Measurements from ENCODE around the gene PPP1R13B.

DNA sequence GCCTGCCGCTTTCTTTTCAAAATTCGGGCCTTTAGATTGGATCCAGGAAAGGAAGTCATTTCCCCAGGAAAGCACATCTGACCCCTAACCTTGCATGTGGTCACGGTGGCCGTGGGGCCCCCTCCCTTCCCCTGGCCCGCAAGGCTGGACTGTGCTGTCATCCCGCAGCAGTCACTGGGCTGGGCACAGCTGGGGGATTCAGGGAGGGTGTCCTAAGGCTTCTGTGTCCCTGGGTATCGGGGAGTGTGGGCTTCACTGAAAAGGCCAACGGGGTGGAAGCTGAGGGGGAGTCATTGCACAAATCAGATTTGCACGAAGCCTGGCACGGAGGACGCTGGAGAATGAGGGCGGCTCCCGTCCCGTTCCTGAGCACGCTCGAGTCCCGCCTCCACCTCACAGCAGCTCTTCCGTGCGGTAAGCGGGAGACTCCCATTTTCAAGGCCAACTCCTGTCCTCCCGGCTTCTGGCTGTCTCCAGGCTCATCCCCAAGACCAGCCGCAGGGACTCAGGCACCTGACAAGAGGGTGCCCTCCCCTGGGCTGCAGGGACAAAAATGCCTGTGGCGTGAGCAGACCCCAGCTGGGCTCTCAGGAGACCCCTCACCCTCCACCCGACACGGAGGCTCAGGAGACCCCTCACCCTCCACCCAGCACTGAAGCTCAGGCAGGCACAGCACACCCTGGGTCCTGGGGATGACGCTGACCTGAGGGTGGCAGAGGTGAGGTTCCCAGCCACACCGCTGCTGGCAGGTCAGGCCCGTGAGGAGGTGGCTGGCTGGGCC, 141.7 kb downstream of the PPP1R13B start:
- no peak for TF ChIP-seq YY1 (IDR thresholded peaks at IDR 0.05; ENCODE audit: extremely low read depth, insufficient replicate concordance, low read depth, low read length)
- TF ChIP-seq EZH2phosphoT487 (IDR thresholded peaks at IDR 0.05; ENCODE audit: borderline replicate concordance): no peak
- no peak for TF ChIP-seq SIN3A (IDR thresholded peaks at IDR 0.05; ENCODE audit: low read depth)
- TF ChIP-seq, protein P1, sequence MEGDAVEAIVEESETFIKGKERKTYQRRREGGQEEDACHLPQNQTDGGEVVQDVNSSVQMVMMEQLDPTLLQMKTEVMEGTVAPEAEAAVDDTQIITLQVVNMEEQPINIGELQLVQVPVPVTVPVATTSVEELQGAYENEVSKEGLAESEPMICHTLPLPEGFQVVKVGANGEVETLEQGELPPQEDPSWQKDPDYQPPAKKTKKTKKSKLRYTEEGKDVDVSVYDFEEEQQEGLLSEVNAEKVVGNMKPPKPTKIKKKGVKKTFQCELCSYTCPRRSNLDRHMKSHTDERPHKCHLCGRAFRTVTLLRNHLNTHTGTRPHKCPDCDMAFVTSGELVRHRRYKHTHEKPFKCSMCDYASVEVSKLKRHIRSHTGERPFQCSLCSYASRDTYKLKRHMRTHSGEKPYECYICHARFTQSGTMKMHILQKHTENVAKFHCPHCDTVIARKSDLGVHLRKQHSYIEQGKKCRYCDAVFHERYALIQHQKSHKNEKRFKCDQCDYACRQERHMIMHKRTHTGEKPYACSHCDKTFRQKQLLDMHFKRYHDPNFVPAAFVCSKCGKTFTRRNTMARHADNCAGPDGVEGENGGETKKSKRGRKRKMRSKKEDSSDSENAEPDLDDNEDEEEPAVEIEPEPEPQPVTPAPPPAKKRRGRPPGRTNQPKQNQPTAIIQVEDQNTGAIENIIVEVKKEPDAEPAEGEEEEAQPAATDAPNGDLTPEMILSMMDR (IDR thresholded peaks at IDR 0.05 in 2 of 3, conservative IDR thresholded peaks at IDR 0.05 in 1 of 3; ENCODE audit: borderline replicate concordance in 1 of 3, insufficient read depth in 1 of 3, low read depth in 2 of 3, low read length in 2 of 3): no peak
- no peak for TF ChIP-seq POLR2A (IDR thresholded peaks at IDR 0.05; ENCODE audit: borderline replicate concordance, extremely low read depth, insufficient read depth, insufficient read length)
- TF ChIP-seq FOSL1 (IDR thresholded peaks at IDR 0.05; ENCODE audit: low read depth): no peak
- no peak for TF ChIP-seq TCF7L2 (IDR thresholded peaks at IDR 0.05; ENCODE audit: borderline replicate concordance, extremely low read depth, insufficient read depth, insufficient read length)
- no peak for TF ChIP-seq EZH2 (IDR thresholded peaks at IDR 0.05)
- TF ChIP-seq, protein P2, sequence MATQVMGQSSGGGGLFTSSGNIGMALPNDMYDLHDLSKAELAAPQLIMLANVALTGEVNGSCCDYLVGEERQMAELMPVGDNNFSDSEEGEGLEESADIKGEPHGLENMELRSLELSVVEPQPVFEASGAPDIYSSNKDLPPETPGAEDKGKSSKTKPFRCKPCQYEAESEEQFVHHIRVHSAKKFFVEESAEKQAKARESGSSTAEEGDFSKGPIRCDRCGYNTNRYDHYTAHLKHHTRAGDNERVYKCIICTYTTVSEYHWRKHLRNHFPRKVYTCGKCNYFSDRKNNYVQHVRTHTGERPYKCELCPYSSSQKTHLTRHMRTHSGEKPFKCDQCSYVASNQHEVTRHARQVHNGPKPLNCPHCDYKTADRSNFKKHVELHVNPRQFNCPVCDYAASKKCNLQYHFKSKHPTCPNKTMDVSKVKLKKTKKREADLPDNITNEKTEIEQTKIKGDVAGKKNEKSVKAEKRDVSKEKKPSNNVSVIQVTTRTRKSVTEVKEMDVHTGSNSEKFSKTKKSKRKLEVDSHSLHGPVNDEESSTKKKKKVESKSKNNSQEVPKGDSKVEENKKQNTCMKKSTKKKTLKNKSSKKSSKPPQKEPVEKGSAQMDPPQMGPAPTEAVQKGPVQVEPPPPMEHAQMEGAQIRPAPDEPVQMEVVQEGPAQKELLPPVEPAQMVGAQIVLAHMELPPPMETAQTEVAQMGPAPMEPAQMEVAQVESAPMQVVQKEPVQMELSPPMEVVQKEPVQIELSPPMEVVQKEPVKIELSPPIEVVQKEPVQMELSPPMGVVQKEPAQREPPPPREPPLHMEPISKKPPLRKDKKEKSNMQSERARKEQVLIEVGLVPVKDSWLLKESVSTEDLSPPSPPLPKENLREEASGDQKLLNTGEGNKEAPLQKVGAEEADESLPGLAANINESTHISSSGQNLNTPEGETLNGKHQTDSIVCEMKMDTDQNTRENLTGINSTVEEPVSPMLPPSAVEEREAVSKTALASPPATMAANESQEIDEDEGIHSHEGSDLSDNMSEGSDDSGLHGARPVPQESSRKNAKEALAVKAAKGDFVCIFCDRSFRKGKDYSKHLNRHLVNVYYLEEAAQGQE (IDR thresholded peaks at IDR 0.05; ENCODE audit: low read depth): no peak
